BJ (cell line): Measurements from ENCODE around the gene C16orf74. TPM values are rescaled to one million over a fixed set of nuclear protein-coding genes. Genes with fewer than 3 reads are reported as not detected.

Experiments
- CTCF ChIA-PET: fragments of 350-600 bp; formaldehyde crosslinking; extraction: SDS; loops from one replicate; lab custom pipeline; 2021; ENCODE audit warnings: antibody characterized with exemption, inconsistent platforms; lab: Yijun Ruan, JAX
- POLR2A ChIA-PET: fragments of 300-600 bp; sonication (Branson Sonifier 250); formaldehyde crosslinking; extraction: SDS; loops from one replicate; lab custom pipeline; 2021; ENCODE audit warnings: antibody characterized with exemption; lab: Charles Lee
- DNase-seq: peaks from one replicate; pipeline ENCODE4 v3.0.0-alpha.2; 2011; ENCODE audit warnings: low read depth
- H3K27me3 ChIP-seq: 2 replicates; pipeline ENCODE4 v1.6.0; 2011; ENCODE audit warnings: low read length; ENCODE audit not compliant: control insufficient read depth, insufficient read depth
- H3K36me3 ChIP-seq: 2 replicates; pipeline ENCODE4 v1.5.1; 2011; ENCODE audit warnings: low read length; ENCODE audit not compliant: control insufficient read depth, insufficient read depth
- H3K4me3 ChIP-seq: 2 replicates; pipeline ENCODE4 v1.5.1; 2011; ENCODE audit warnings: low read depth, mild to moderate bottlenecking, control low read depth, low read length
- CTCF ChIP-seq: IDR thresholded peaks from 2 replicates; pipeline ENCODE4 v1.5.1; 2011; ENCODE audit warnings: low read depth, mild to moderate bottlenecking, control low read depth, inconsistent platforms, low read length, moderate library complexity; ENCODE audit not compliant: insufficient read depth
- polyA plus RNA-seq: library from polyadenylated mRNA; depleted of rRNA; stranded (reverse); fragments of >200 nt; gene quantifications from 2 replicates; pipeline ENCODE4 v1.2.3, GENCODE V29; 2011

The C16orf74 gene
- polyA plus RNA-seq, 1 experiment = 2.9 TPM

GRCh38 chr16:85768199-85768598 is 17.3 kb upstream of the C16orf74 start:
- CTCF ChIA-PET = interaction anchor here (0.7 to 1.1 kb wide), 2 partner anchors 10 to 12 kb away, joined by 3 read pairs; no protein-coding TSS in a partner anchor

GRCh38 chr16:85767531-85767930 is 16.6 kb upstream of the C16orf74 start:
- no peak for TF ChIP-seq CTCF
- H3K27me3 ChIP-seq = no peaks in the 10 kb centered on the region
- CTCF ChIA-PET = interaction anchor here (1.1 kb wide), 1 partner anchor 11 kb away, joined by 3 read pairs; no protein-coding TSS in a partner anchor
- POLR2A ChIA-PET = no interaction called here
- peaks cover 2% of the 10 kb centered on the region for H3K36me3 ChIP-seq
- DNase-seq = peak; percentile 46
- no peak overlapping the region for H3K4me3 ChIP-seq

More at GRCh38 chr16:85768199-85768598, 17.3 kb upstream of the C16orf74 start:
- POLR2A ChIA-PET = no interaction called here
- H3K36me3 ChIP-seq = peaks cover 2% of the 10 kb centered on the region
- no peak for TF ChIP-seq CTCF
- H3K27me3 ChIP-seq = no peaks in the 10 kb centered on the region
- DNase-seq = no peak
- no peak overlapping the region for H3K4me3 ChIP-seq

GRCh38 chr16:85765767-85766166 is 14.9 kb upstream of the C16orf74 start:
- H3K4me3 ChIP-seq = no peak overlapping the region
- ChIA-PET POLR2A (no interaction called here), CTCF (interaction anchor here (0.9 kb wide), 1 partner anchor 48 kb away, joined by 3 read pairs; no protein-coding TSS in a partner anchor)
- peaks cover under 1% of the 10 kb centered on the region for H3K36me3 ChIP-seq
- no peak for DNase-seq
- TF ChIP-seq CTCF = no peak
- H3K27me3 ChIP-seq = no peaks in the 10 kb centered on the region

GRCh38 chr16:85765211-85765610 is 14.3 kb upstream of the C16orf74 start:
- Histone ChIP-seq H3K27me3 (no peaks in the 10 kb centered on the region; the same call in 1 of the 2 replicates), H3K4me3 (no peak overlapping the region), H3K36me3 (no peaks in the 10 kb centered on the region; the same call in 1 of the 2 replicates)
- no peak for DNase-seq
- ChIA-PET CTCF (no interaction called here), POLR2A (no interaction called here)
- no peak for TF ChIP-seq CTCF

- no peak for DNase-seq
- no peaks in the 10 kb centered on the region for H3K36me3 ChIP-seq
- H3K27me3 ChIP-seq = no peaks in the 10 kb centered on the region; the same call in none of the 2 replicates
- H3K4me3 ChIP-seq = no peak overlapping the region
- TF ChIP-seq CTCF = no peak
- ChIA-PET POLR2A (no interaction called here), CTCF (interaction anchor here (1.0 kb wide), 1 partner anchor 45 kb away, joined by 3 read pairs; no protein-coding TSS in a partner anchor)
These were observed 12.7 kb upstream of the C16orf74 start for GRCh38 chr16:85763616-85764015.
